ENCODE measurements around the gene N4BP2L1. TPM values are rescaled to one million over a fixed set of nuclear protein-coding genes. Genes with fewer than 3 reads are reported as not detected.

Gene N4BP2L1
- total RNA-seq, 1 donor from 2014 or later: 1.2 TPM

- Histone ChIP-seq H2AFZ (replicated peaks) (peak overlapping the region; percentile 90), H3K36me3 (no peaks in the 10 kb centered on the region), H3K79me2 (ENCODE audit: low read depth) (no peaks in the 10 kb centered on the region), H4K20me1 (ENCODE audit: low read depth) (peaks cover 10% of the 10 kb centered on the region), H3K4me1 (peaks cover 8% of the 10 kb centered on the region), H3K9me3 (ENCODE audit: low read depth) (no peaks in the 10 kb centered on the region), H3F3A (ENCODE audit: low read depth) (peaks cover 9% of the 10 kb centered on the region), H3K27me3 (peaks cover 49% of the 10 kb centered on the region), H3K4me3 (peak overlapping the region; percentile 58), H3K9ac (no peak overlapping the region), H3K4me2 (peak overlapping the region; percentile 100), H3K27ac (no peak overlapping the region)
- Mint-ChIP-seq H3K27ac (no peak overlapping the region), H3K9me3 (no peaks in the 10 kb centered on the region), H3K4me1 (peaks cover 12% of the 10 kb centered on the region), H3K27me3 (ENCODE audit: insufficient read depth, low read depth) (peaks cover 22% of the 10 kb centered on the region), H3K4me3 (peak overlapping the region; percentile 88), H3K36me3 (peaks cover 7% of the 10 kb centered on the region)
- TF ChIP-seq EZH2phosphoT487 (IDR thresholded peaks at IDR 0.05): no peak
- TF ChIP-seq EZH2 (IDR thresholded peaks at IDR 0.05): peak; percentile 42
- DNase-seq (ENCODE audit: low spot score): no peak
Measured at GRCh38 chr13:32426191-32426989, 1.5 kb downstream of the N4BP2L1 start.

GRCh38 chr13:32425158-32425557, 2.8 kb downstream of the N4BP2L1 start:
- Histone ChIP-seq H3K27me3 (peaks cover 49% of the 10 kb centered on the region), H3K4me1 (peaks cover 8% of the 10 kb centered on the region), H3K9ac (no peak overlapping the region), H3K4me3 (no peak overlapping the region), H3K36me3 (no peaks in the 10 kb centered on the region), H4K20me1 (ENCODE audit: low read depth) (peaks cover 10% of the 10 kb centered on the region), H3F3A (ENCODE audit: low read depth) (peaks cover 9% of the 10 kb centered on the region), H3K4me2 (no peak overlapping the region), H2AFZ (replicated peaks) (no peak overlapping the region), H3K79me2 (ENCODE audit: low read depth) (no peaks in the 10 kb centered on the region), H3K27ac (no peak overlapping the region), H3K9me3 (ENCODE audit: low read depth) (no peaks in the 10 kb centered on the region)
- Mint-ChIP-seq H3K9me3 (peaks cover under 1% of the 10 kb centered on the region), H3K36me3 (peaks cover 7% of the 10 kb centered on the region), H3K4me1 (peaks cover 12% of the 10 kb centered on the region), H3K4me3 (no peak overlapping the region), H3K27me3 (ENCODE audit: insufficient read depth, low read depth) (peaks cover 22% of the 10 kb centered on the region), H3K27ac (no peak overlapping the region)
- DNase-seq (ENCODE audit: low spot score): no peak
- TF ChIP-seq EZH2 (IDR thresholded peaks at IDR 0.05) (no peak), EZH2phosphoT487 (IDR thresholded peaks at IDR 0.05) (no peak), CTCF (IDR thresholded peaks at IDR 0.05) (no peak)

GRCh38 chr13:32423592-32423991, 4.3 kb downstream of the N4BP2L1 start:
- H3K4me1 Mint-ChIP-seq: peaks cover 10% of the 10 kb centered on the region
- Histone ChIP-seq H4K20me1 (ENCODE audit: low read depth) (peaks cover 10% of the 10 kb centered on the region), H3K79me2 (ENCODE audit: low read depth) (no peaks in the 10 kb centered on the region), H3K27me3 (peaks cover 40% of the 10 kb centered on the region), H3F3A (ENCODE audit: low read depth) (peaks cover 3% of the 10 kb centered on the region), H3K4me1 (peaks cover 8% of the 10 kb centered on the region), H3K36me3 (no peaks in the 10 kb centered on the region), H3K4me3 (no peak overlapping the region), H2AFZ (replicated peaks) (no peak overlapping the region), H3K27ac (no peak overlapping the region), H3K4me2 (no peak overlapping the region), H3K9me3 (ENCODE audit: low read depth) (no peaks in the 10 kb centered on the region), H3K9ac (no peak overlapping the region)
- peaks cover 23% of the 10 kb centered on the region for H3K27me3 Mint-ChIP-seq (ENCODE audit: insufficient read depth, low read depth)
- DNase-seq (ENCODE audit: low spot score): no peak
- H3K4me3 Mint-ChIP-seq: no peak overlapping the region
- no peak for TF ChIP-seq EZH2phosphoT487 (IDR thresholded peaks at IDR 0.05)
- TF ChIP-seq EZH2 (IDR thresholded peaks at IDR 0.05): no peak
- no peak for TF ChIP-seq CTCF (IDR thresholded peaks at IDR 0.05)
- peaks cover 7% of the 10 kb centered on the region for H3K36me3 Mint-ChIP-seq
- no peak overlapping the region for H3K27ac Mint-ChIP-seq
- peaks cover 9% of the 10 kb centered on the region for H3K9me3 Mint-ChIP-seq

GRCh38 chr13:32419862-32420261, 8.1 kb downstream of the N4BP2L1 start:
- peaks cover 16% of the 10 kb centered on the region for H3K9me3 Mint-ChIP-seq
- no peak overlapping the region for H3K27ac ChIP-seq
- TF ChIP-seq EZH2phosphoT487 (IDR thresholded peaks at IDR 0.05): no peak
- TF ChIP-seq EZH2 (IDR thresholded peaks at IDR 0.05): no peak
- TF ChIP-seq CTCF (IDR thresholded peaks at IDR 0.05): no peak
- H3K36me3 ChIP-seq: no peaks in the 10 kb centered on the region
- no peaks in the 10 kb centered on the region for H3K4me1 ChIP-seq
- H3K36me3 Mint-ChIP-seq: peaks cover 10% of the 10 kb centered on the region
- no peak overlapping the region for H3K4me3 Mint-ChIP-seq
- no peaks in the 10 kb centered on the region for H4K20me1 ChIP-seq (ENCODE audit: low read depth)
- no peak for DNase-seq (ENCODE audit: low spot score)
- no peak overlapping the region for H3K4me3 ChIP-seq
- H3K27me3 ChIP-seq: peaks cover 3% of the 10 kb centered on the region
- H2AFZ ChIP-seq (replicated peaks): no peak overlapping the region
- H3K4me1 Mint-ChIP-seq: no peaks in the 10 kb centered on the region
- H3K27me3 Mint-ChIP-seq (ENCODE audit: insufficient read depth, low read depth): peaks cover 11% of the 10 kb centered on the region
- no peaks in the 10 kb centered on the region for H3K79me2 ChIP-seq (ENCODE audit: low read depth)
- H3K9me3 ChIP-seq (ENCODE audit: low read depth): no peaks in the 10 kb centered on the region
- H3K27ac Mint-ChIP-seq: no peak overlapping the region
- H3F3A ChIP-seq (ENCODE audit: low read depth): no peaks in the 10 kb centered on the region
- no peak overlapping the region for H3K9ac ChIP-seq
- no peak overlapping the region for H3K4me2 ChIP-seq

Measured in neural progenitor cell (in vitro differentiated cells).